Measurements from ENCODE around the gene RASL11B.
"Not testable (repeated sequence)": the region's sequence is repeated elsewhere in the genome, so short reads cannot be mapped to it uniquely, and the experiment has no call there.

The RASL11B gene

DNA sequence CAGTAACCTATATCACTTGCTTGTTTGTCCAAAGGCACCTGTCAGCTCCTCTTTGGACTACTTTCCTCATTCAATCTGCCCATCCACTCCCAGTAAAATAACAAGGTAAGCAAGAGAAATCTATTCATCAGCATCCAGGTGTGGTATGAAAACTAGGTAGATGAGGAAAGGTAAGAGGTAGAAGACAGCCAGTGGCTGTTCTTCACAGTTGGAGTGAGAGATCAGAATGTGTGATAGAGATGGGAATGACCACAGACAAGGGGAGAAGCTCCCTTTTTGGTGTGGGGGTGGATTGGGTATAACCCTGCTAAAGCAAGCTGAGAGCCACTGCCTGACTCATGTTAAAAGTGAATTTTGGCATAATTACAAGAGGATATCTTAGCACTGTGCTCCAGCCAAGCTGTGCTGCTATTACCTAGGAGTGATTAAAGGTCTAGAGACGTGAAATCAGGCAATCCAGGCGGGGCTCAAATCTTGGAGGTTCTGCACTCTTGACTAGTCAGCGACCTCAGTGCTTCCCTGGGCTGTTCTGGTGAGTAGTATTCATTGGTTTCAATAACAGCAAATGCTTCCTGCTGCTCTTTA, 28.1 kb upstream of the RASL11B start:
- no peaks in the 10 kb centered on the region for H3K36me3 ChIP-seq (ENCODE audit: insufficient read depth)
- no peak overlapping the region for H3K9ac ChIP-seq
- no peak overlapping the region for H3K27ac ChIP-seq
- TF ChIP-seq, protein P1, sequence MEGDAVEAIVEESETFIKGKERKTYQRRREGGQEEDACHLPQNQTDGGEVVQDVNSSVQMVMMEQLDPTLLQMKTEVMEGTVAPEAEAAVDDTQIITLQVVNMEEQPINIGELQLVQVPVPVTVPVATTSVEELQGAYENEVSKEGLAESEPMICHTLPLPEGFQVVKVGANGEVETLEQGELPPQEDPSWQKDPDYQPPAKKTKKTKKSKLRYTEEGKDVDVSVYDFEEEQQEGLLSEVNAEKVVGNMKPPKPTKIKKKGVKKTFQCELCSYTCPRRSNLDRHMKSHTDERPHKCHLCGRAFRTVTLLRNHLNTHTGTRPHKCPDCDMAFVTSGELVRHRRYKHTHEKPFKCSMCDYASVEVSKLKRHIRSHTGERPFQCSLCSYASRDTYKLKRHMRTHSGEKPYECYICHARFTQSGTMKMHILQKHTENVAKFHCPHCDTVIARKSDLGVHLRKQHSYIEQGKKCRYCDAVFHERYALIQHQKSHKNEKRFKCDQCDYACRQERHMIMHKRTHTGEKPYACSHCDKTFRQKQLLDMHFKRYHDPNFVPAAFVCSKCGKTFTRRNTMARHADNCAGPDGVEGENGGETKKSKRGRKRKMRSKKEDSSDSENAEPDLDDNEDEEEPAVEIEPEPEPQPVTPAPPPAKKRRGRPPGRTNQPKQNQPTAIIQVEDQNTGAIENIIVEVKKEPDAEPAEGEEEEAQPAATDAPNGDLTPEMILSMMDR (conservative IDR thresholded peaks at IDR 0.05; ENCODE audit: low read depth, low read length), result no peak
- no peaks in the 10 kb centered on the region for H3K27me3 ChIP-seq (ENCODE audit: insufficient read depth, low read depth)
- H3K4me3 ChIP-seq (IDR thresholded peaks at IDR 0.05; ENCODE audit: insufficient read depth, low read depth, low read length), result no peak overlapping the region
- no peak overlapping the region for H3K4me2 ChIP-seq
- H2AFZ ChIP-seq (ENCODE audit: low read depth), result no peak overlapping the region
- H3K79me2 ChIP-seq (ENCODE audit: insufficient read depth, low read depth), result no peaks in the 10 kb centered on the region
- H4K20me1 ChIP-seq (ENCODE audit: insufficient read depth), result no peaks in the 10 kb centered on the region
- no peaks in the 10 kb centered on the region for H3K4me1 ChIP-seq (ENCODE audit: low read depth, poor library complexity, severe bottlenecking)

DNA sequence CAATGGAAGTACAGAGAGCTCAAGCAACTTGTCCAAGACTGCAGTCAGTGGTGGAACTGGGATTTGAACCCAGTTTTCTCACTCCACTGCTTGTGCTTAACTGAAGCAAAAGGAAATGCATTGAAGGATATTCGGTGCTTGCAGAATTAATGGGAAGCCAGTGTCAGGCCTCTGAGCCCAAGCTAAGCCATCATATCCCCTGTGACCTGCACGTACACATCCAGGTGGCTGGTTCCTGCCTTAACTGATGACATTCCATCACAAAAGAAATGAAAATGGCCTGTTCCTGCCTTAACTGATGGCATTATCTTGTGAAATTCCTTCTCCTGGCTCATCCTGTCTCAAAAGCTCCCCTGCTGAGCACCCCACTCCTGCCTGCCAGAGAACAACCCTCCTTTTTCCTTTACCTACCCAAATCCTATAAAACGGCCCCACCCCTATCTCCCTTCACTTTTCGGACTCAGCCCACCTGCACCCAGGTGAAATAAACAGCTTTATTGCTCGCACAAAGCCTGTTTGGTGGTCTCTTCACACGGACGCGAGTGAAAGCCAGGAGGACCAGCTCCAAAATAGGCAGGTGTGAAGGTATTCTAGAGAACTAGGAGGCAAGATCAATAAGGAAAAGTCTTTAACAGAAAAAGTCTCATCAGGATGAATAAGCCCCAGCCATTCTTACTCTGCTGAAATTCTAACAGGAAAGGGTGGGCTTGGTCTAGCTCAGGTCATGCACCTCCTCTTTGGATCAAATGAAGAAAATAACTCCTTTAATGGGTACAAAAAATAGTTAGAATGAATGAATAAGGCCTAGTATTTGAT, 27.3 kb upstream of the RASL11B start:
- H3K4me1 ChIP-seq (ENCODE audit: low read depth, poor library complexity, severe bottlenecking); H3K4me3 ChIP-seq (IDR thresholded peaks at IDR 0.05; ENCODE audit: insufficient read depth, low read depth, low read length); H3K36me3 ChIP-seq (ENCODE audit: insufficient read depth); H2AFZ ChIP-seq (ENCODE audit: low read depth); H3K27me3 ChIP-seq (ENCODE audit: insufficient read depth, low read depth); H3K4me2 ChIP-seq; H3K27ac ChIP-seq; H3K79me2 ChIP-seq (ENCODE audit: insufficient read depth, low read depth); H3K9ac ChIP-seq; H4K20me1 ChIP-seq (ENCODE audit: insufficient read depth): not testable (repeated sequence)

DNA sequence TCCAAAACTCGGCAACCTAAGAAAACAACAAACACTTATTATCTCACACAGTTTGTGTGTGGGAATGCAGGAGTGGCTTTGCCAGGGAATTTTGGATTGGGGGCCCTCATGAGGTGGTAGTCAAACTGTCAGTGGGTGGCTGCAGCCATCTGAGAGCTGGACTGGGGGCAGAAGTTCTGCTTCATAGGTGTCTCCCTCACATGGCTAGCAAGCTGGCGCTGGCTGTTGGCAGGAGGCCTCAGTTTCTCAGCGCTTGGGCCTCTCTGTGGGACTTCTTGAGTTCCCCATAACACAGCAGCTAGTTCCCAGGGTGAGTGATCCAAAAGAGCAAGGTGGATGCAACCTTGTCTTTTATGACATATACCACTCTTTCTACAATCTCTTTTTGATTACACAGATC, 26.0 kb upstream of the RASL11B start:
- Histone ChIP-seq H2AFZ (ENCODE audit: low read depth) (no peak overlapping the region), H3K4me1 (ENCODE audit: low read depth, poor library complexity, severe bottlenecking) (no peaks in the 10 kb centered on the region), H3K4me2 (no peak overlapping the region), H3K27ac (no peak overlapping the region), H3K4me3 (IDR thresholded peaks at IDR 0.05; ENCODE audit: insufficient read depth, low read depth, low read length) (no peak overlapping the region), H3K9ac (no peak overlapping the region), H4K20me1 (ENCODE audit: insufficient read depth) (no peaks in the 10 kb centered on the region), H3K36me3 (ENCODE audit: insufficient read depth) (no peaks in the 10 kb centered on the region), H3K79me2 (ENCODE audit: insufficient read depth, low read depth) (no peaks in the 10 kb centered on the region), H3K27me3 (ENCODE audit: insufficient read depth, low read depth) (no peaks in the 10 kb centered on the region)
- TF ChIP-seq, protein P1 (conservative IDR thresholded peaks at IDR 0.05; ENCODE audit: low read depth, low read length), result no peak

DNA sequence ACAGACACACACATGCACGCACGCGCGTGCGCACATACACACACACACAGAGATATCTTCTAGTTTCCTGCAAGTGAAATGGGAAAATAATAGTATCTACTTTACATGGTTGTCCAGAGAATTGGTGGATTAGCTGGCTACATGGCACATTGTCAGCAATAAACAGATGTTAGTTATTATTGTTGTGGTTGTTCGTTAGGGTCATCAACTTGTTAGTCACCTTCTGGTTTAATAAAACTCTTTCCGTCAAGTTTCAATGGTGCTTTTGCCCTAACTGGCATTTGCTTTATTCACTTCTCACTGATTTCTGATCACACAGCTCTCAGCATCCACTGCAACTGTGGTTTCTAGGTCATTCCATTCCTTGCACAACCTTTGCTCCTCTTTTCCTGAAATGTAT, 25.4 kb upstream of the RASL11B start:
- Histone ChIP-seq H3K4me1 (ENCODE audit: low read depth, poor library complexity, severe bottlenecking) (no peaks in the 10 kb centered on the region), H4K20me1 (ENCODE audit: insufficient read depth) (no peaks in the 10 kb centered on the region), H3K4me2 (no peak overlapping the region), H2AFZ (ENCODE audit: low read depth) (no peak overlapping the region), H3K27ac (no peak overlapping the region), H3K36me3 (ENCODE audit: insufficient read depth) (no peaks in the 10 kb centered on the region), H3K79me2 (ENCODE audit: insufficient read depth, low read depth) (no peaks in the 10 kb centered on the region), H3K9ac (no peak overlapping the region), H3K4me3 (IDR thresholded peaks at IDR 0.05; ENCODE audit: insufficient read depth, low read depth, low read length) (no peak overlapping the region), H3K27me3 (ENCODE audit: insufficient read depth, low read depth) (no peaks in the 10 kb centered on the region)
- TF ChIP-seq, protein P1 (conservative IDR thresholded peaks at IDR 0.05; ENCODE audit: low read depth, low read length), result no peak
